HCT116 (cell line): Measurements from ENCODE around the gene TP63. TPM values are rescaled to one million over a fixed set of nuclear protein-coding genes. Genes with fewer than 3 reads are reported as not detected.

Source experiments
- ATAC-seq: fragments of 200-7000 bp; cut with Tn5 transposase; 2 replicates; pipeline ENCODE4 v1.9.1; 2020; ENCODE audit warnings: mild to moderate bottlenecking, moderate library complexity
- BruUV-seq: library from RNA; stranded (reverse); fragments of 400-500 nt; replicated peaks from 2 replicates; lab custom pipeline; 2021; lab: Mats Ljungman, UMichigan
- CTCF ChIA-PET: fragments of 300-600 bp; sonication (Branson Sonifier 250); formaldehyde crosslinking; loops from one replicate; lab custom pipeline; 2021; ENCODE audit warnings: antibody characterized with exemption; lab: Charles Lee
- POLR2A ChIA-PET: fragments of 300-600, 350-600 bp; sonication (Branson Sonifier 250); formaldehyde crosslinking; loops from one replicate; lab custom pipeline; 2021; ENCODE audit warnings: antibody characterized with exemption; lab: Charles Lee
- RAD21 ChIA-PET, 2 experiments: fragments of 300-600 bp; sonication (Branson Sonifier 250); formaldehyde crosslinking; loops; one replicate each; lab custom pipeline; 2023; ENCODE audit warnings: low total read pairs in 2 of 2; ENCODE audit not compliant: uncharacterized antibody in 2 of 2, unreplicated experiment in 2 of 2, low non-redundant PET in 1 of 2; lab: Charles Lee
- DNase-seq: peaks from one replicate; pipeline ENCODE4 v3.0.0-alpha.2; 2010; ENCODE audit warnings: low read depth, low spot score
- H2AFZ ChIP-seq: fragments of 200-600 bp; shearing (Covaris generic), sonication (generic); 2 replicates; pipeline ENCODE4 v1.6.1; 2017; ENCODE audit warnings: low read depth, mixed run types, mixed read lengths, antibody characterized with exemption, low read length; ENCODE audit not compliant: poor library complexity, severe bottlenecking
- H3K27ac ChIP-seq: 2 replicates; pipeline ENCODE4 v1.5.1; 2012; ENCODE audit warnings: low read depth, low read length
- H3K27me3 ChIP-seq: fragments of 200-600 bp; sonication (generic); 2 replicates; pipeline ENCODE4 v1.6.1; 2016; ENCODE audit warnings: mixed run types, low read length, mixed read lengths; ENCODE audit not compliant: insufficient read depth
- H3K36me3 ChIP-seq, 2 experiments: fragments of 200-500 bp in 1 of 2; fragments of 200-600 bp in 1 of 2; sonication (Bioruptor generic) in 1 of 2; sonication (generic) in 1 of 2; 2 replicates each; pipeline versions ENCODE4 v1.5.1 to v1.6.1; 2014 to 2016; ENCODE audit warnings: low read length in 2 of 2, inconsistent platforms in 1 of 2, mixed read lengths in 1 of 2, mixed run types in 1 of 2; ENCODE audit not compliant: insufficient read depth in 2 of 2, control insufficient read depth in 1 of 2
- H3K4me1 ChIP-seq, 2 experiments: fragments of 200-600 bp in 1 of 2; sonication (generic) in 1 of 2; 2 replicates each; pipeline versions ENCODE4 v1.5.1 to v1.6.1; 2012 to 2017; ENCODE audit warnings: low read length in 2 of 2, inconsistent platforms in 1 of 2, mild to moderate bottlenecking in 1 of 2, mixed read lengths in 1 of 2, mixed run types in 1 of 2, moderate library complexity in 1 of 2; ENCODE audit not compliant: insufficient read depth in 2 of 2, control insufficient read depth in 1 of 2
- H3K4me2 ChIP-seq: fragments of 200-600 bp; sonication (generic); 2 replicates; pipeline ENCODE4 v1.6.1; 2017; ENCODE audit warnings: mixed run types, low read length, mixed read lengths
- H3K4me3 ChIP-seq, 2 experiments: fragments of 200-600 bp in 1 of 2; sonication (generic) in 1 of 2; replicated peaks in 1 of 2; 2 replicates each; pipeline ENCODE4 v1.5.1; 2011 to 2016; ENCODE audit warnings: low read length in 2 of 2, control low read depth in 1 of 2, low read depth in 1 of 2, mild to moderate bottlenecking in 1 of 2, mixed read lengths in 1 of 2, mixed run types in 1 of 2
- H3K79me2 ChIP-seq: fragments of 200-600 bp; sonication (generic); 2 replicates; pipeline ENCODE4 v1.6.1; 2017; ENCODE audit warnings: mild to moderate bottlenecking, mixed run types, low read length, moderate library complexity, mixed read lengths; ENCODE audit not compliant: insufficient read depth
- H3K9ac ChIP-seq: fragments of 200-600 bp; sonication (generic); 2 replicates; pipeline ENCODE4 v1.6.1; 2016; ENCODE audit warnings: low read length, mixed read lengths
- H3K9me2 ChIP-seq: fragments of 200-600 bp; sonication (generic), shearing (Covaris generic); 2 replicates; pipeline ENCODE4 v1.6.1; 2017; ENCODE audit warnings: mixed run types, mild to moderate bottlenecking, moderate library complexity; ENCODE audit not compliant: insufficient read depth
- H3K9me3 ChIP-seq, 2 experiments: fragments of 200-500 bp in 1 of 2; fragments of 200-600 bp in 1 of 2; sonication (Bioruptor generic) in 1 of 2; sonication (generic) in 1 of 2; 2 replicates each; pipeline ENCODE4 v1.6.1; 2014 to 2017; ENCODE audit warnings: low read length in 2 of 2, mixed read lengths in 2 of 2, inconsistent platforms in 1 of 2, low read depth in 1 of 2, mild to moderate bottlenecking in 1 of 2, mixed run types in 1 of 2, moderate library complexity in 1 of 2; ENCODE audit not compliant: control insufficient read depth in 1 of 2, insufficient read depth in 1 of 2
- H4K20me1 ChIP-seq: fragments of 200-600 bp; sonication (generic), shearing (Covaris generic); 2 replicates; pipeline ENCODE4 v1.6.1; 2017; ENCODE audit warnings: mixed run types, mild to moderate bottlenecking, moderate library complexity; ENCODE audit not compliant: insufficient read depth
- CEBPB ChIP-seq: IDR thresholded peaks from 2 replicates; pipeline ENCODE4 v1.6.1; 2012; ENCODE audit warnings: low read depth
- EGR1 ChIP-seq: IDR thresholded peaks from 2 replicates; pipeline ENCODE4 v1.6.1; 2012; ENCODE audit warnings: low read depth
- ELF1 ChIP-seq: IDR thresholded peaks from 2 replicates; pipeline ENCODE4 v1.6.1; 2012; ENCODE audit warnings: low read depth, borderline replicate concordance
- EZH2 ChIP-seq: fragments of 200-600 bp; sonication (generic); IDR thresholded peaks from 2 replicates; pipeline ENCODE4 v1.6.1; 2017; ENCODE audit warnings: antibody characterized with exemption, mixed run types
- EZH2phosphoT487 ChIP-seq: fragments of 200-600 bp; IDR thresholded peaks from 2 replicates; pipeline ENCODE4 v1.6.1; 2018; ENCODE audit warnings: antibody characterized with exemption, borderline replicate concordance
- FOSL1 ChIP-seq: IDR thresholded peaks from 2 replicates; pipeline ENCODE4 v1.6.1; 2012; ENCODE audit warnings: low read depth
- SIN3A ChIP-seq: IDR thresholded peaks from 2 replicates; pipeline ENCODE4 v1.6.1; 2012; ENCODE audit warnings: low read depth
- SP1 ChIP-seq: IDR thresholded peaks from 2 replicates; pipeline ENCODE4 v1.6.1; 2012; ENCODE audit warnings: low read depth
- TCF7L2 ChIP-seq: IDR thresholded peaks from 2 replicates; pipeline ENCODE4 v1.7.0; 2011; ENCODE audit warnings: borderline replicate concordance, inconsistent platforms; ENCODE audit not compliant: insufficient read depth, insufficient read length; ENCODE audit errors: extremely low read depth
- ZFX ChIP-seq: fragments of 450-650 bp; IDR thresholded peaks from 2 replicates; pipeline ENCODE4 v1.6.1; 2017
- intact Hi-C: fragments of 100-400 bp; cut with micrococcal nuclease; formaldehyde crosslinking; loops from 2 replicates; pipeline ENCODE4 v1.10.0; 2022
- total RNA-seq: library from RNA; stranded (reverse); gene quantifications from one replicate; pipeline ENCODE4 v1.2.1, GENCODE V29; 2021; ENCODE audit not compliant: unreplicated experiment
- TF ChIP-seq, protein P1 (sequence below), 3 experiments: fragments of 200-600 bp in 1 of 3; sonication (generic) in 1 of 3; IDR thresholded peaks in 2 of 3; conservative IDR thresholded peaks in 1 of 3; 2 replicates each; pipeline ENCODE4 v1.5.1; 2012 to 2017; ENCODE audit warnings: low read depth in 2 of 3, low read length in 2 of 3, antibody characterized with exemption in 1 of 3, borderline replicate concordance in 1 of 3, control low read depth in 1 of 3, mild to moderate bottlenecking in 1 of 3, mixed read lengths in 1 of 3, mixed run types in 1 of 3, moderate library complexity in 1 of 3; ENCODE audit not compliant: insufficient read depth in 1 of 3
- TF ChIP-seq, protein P2 (sequence below): IDR thresholded peaks from 2 replicates; pipeline ENCODE4 v1.6.1; 2011; ENCODE audit warnings: mild to moderate bottlenecking, low read length, moderate library complexity; ENCODE audit not compliant: insufficient replicate concordance; ENCODE audit errors: extremely low read depth

The TP63 gene
- total RNA-seq, 1 experiment from 2014 or later = not detected

DNA sequence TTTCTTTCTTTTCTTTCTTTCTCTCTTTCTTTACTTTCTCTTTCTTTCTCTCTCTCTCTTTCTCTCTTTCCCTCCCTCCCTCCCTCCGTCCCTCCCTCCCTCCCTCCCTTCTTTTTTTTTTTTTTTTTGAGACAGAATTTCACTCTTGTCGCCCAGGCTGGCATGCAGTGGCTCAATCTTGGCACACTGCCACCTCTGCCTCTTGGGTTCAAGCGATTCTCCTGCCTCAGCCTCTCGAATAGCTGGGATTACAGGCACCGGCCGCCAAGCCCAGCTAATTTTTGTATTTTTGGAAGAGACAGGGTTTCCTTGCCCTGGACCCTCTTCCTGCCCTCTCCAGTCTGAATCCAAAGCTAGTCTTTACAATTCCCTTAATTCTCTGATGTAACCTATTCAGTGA is 102.9 kb downstream of the TP63 start:
- no peak overlapping the region for H3K9ac ChIP-seq
- DNase-seq (no peak), ATAC-seq (no peak)
- H3K9me2 ChIP-seq = no peaks in the 10 kb centered on the region
- POLR2A ChIA-PET = no interaction called here
- H3K4me2 ChIP-seq = no peak overlapping the region
- CTCF ChIA-PET = no interaction called here
- no peak overlapping the region for H3K27ac ChIP-seq
- TF ChIP-seq ZFX (no peak), SP1 (no peak), EZH2 (no peak), TCF7L2 (no peak), FOSL1 (no peak), EGR1 (no peak), ELF1 (no peak), SIN3A (no peak), CEBPB (no peak)
- TF ChIP-seq, protein P1, sequence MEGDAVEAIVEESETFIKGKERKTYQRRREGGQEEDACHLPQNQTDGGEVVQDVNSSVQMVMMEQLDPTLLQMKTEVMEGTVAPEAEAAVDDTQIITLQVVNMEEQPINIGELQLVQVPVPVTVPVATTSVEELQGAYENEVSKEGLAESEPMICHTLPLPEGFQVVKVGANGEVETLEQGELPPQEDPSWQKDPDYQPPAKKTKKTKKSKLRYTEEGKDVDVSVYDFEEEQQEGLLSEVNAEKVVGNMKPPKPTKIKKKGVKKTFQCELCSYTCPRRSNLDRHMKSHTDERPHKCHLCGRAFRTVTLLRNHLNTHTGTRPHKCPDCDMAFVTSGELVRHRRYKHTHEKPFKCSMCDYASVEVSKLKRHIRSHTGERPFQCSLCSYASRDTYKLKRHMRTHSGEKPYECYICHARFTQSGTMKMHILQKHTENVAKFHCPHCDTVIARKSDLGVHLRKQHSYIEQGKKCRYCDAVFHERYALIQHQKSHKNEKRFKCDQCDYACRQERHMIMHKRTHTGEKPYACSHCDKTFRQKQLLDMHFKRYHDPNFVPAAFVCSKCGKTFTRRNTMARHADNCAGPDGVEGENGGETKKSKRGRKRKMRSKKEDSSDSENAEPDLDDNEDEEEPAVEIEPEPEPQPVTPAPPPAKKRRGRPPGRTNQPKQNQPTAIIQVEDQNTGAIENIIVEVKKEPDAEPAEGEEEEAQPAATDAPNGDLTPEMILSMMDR (IDR thresholded peaks at IDR 0.05 in 2 of 3, conservative IDR thresholded peaks at IDR 0.05 in 1 of 3; ENCODE audit: borderline replicate concordance in 1 of 3, insufficient read depth in 1 of 3, low read depth in 2 of 3, low read length in 2 of 3) = no peak
- TF ChIP-seq, all 23 proteins: peak for 0
- intact Hi-C loops = no loop called here
- RAD21 ChIA-PET = no interaction called here
- H3K27me3 ChIP-seq = no peaks in the 10 kb centered on the region
- no peaks in the 10 kb centered on the region for H4K20me1 ChIP-seq
- H3K9me3 ChIP-seq = no peaks in the 10 kb centered on the region
- no peaks in the 10 kb centered on the region for H3K36me3 ChIP-seq
- no peaks in the 10 kb centered on the region for H3K4me1 ChIP-seq
- BruUV-seq = no TSS peak
- no peak overlapping the region for H2AFZ ChIP-seq
- no peaks in the 10 kb centered on the region for H3K79me2 ChIP-seq
- H3K4me3 ChIP-seq = no peak overlapping the region

DNA sequence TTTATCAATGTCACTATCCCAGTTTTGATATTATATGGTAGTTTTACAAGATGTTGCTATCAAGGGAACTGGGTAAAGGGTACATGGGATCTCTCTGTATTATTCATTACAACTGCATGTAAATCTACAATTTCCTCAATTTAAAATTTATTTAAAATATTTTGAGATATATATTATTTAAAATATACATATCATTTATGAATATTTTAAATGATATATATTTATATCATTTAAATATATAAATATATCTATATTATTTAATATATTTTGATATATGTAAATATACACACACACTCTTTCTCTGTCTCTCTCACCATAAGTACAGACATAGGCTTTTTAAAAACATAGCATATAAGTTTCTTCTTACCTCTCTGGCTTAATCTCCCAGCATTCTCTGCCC is 104.7 kb downstream of the TP63 start:
- POLR2A ChIA-PET = no interaction called here
- no peak for TF ChIP-seq TCF7L2
- TF ChIP-seq ZFX = no peak
- no peak for TF ChIP-seq EZH2
- TF ChIP-seq, protein P2, sequence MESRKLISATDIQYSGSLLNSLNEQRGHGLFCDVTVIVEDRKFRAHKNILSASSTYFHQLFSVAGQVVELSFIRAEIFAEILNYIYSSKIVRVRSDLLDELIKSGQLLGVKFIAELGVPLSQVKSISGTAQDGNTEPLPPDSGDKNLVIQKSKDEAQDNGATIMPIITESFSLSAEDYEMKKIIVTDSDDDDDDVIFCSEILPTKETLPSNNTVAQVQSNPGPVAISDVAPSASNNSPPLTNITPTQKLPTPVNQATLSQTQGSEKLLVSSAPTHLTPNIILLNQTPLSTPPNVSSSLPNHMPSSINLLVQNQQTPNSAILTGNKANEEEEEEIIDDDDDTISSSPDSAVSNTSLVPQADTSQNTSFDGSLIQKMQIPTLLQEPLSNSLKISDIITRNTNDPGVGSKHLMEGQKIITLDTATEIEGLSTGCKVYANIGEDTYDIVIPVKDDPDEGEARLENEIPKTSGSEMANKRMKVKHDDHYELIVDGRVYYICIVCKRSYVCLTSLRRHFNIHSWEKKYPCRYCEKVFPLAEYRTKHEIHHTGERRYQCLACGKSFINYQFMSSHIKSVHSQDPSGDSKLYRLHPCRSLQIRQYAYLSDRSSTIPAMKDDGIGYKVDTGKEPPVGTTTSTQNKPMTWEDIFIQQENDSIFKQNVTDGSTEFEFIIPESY = no peak
- no peak for TF ChIP-seq SP1
- TF ChIP-seq FOSL1 = no peak
- TF ChIP-seq EZH2phosphoT487 = no peak
- H2AFZ ChIP-seq = no peak overlapping the region
- no peaks in the 10 kb centered on the region for H4K20me1 ChIP-seq
- RAD21 ChIA-PET = no interaction called here
- ATAC-seq (no peak), DNase-seq (no peak)
- no peak overlapping the region for H3K9ac ChIP-seq
- H3K4me1 ChIP-seq = no peaks in the 10 kb centered on the region
- H3K79me2 ChIP-seq = no peaks in the 10 kb centered on the region
- intact Hi-C loops = no loop called here
- no peak overlapping the region for H3K4me2 ChIP-seq
- no peaks in the 10 kb centered on the region for H3K36me3 ChIP-seq
- BruUV-seq = no TSS peak
- H3K27ac ChIP-seq = no peak overlapping the region
- CTCF ChIA-PET = no interaction called here
- H3K4me3 ChIP-seq = no peak overlapping the region
- no peaks in the 10 kb centered on the region for H3K9me2 ChIP-seq
- H3K9me3 ChIP-seq = no peaks in the 10 kb centered on the region
- H3K27me3 ChIP-seq = no peaks in the 10 kb centered on the region
